Measurements from ENCODE around the gene F12. TPM values are rescaled to one million over a fixed set of nuclear protein-coding genes. Genes with fewer than 3 reads are reported as not detected.

Gene F12
- total RNA-seq, 2 donors from 2014 or later = 0.43 TPM; not detected in 1

- Histone ChIP-seq H3K36me3 (no peaks in the 10 kb centered on the region), H3K4me3 (no peak overlapping the region), H3K27me3 (peaks cover 0 to 4% of the 10 kb centered on the region in 2 donors), H3K27ac (no peak overlapping the region), H3K4me1 (no peaks in the 10 kb centered on the region), H3K9me3 (no peaks in the 10 kb centered on the region)
- no peak for TF ChIP-seq CTCF (IDR thresholded peaks at IDR 0.05)
- no peak for DNase-seq (ENCODE audit: low spot score)
These were observed 16.1 kb downstream of the F12 start for GRCh38 chr5:177393206-177393765.

- Histone ChIP-seq H3K4me1 (no peaks in the 10 kb centered on the region), H3K9me3 (no peaks in the 10 kb centered on the region), H3K36me3 (no peaks in the 10 kb centered on the region), H3K27me3 (peaks cover 0 to 4% of the 10 kb centered on the region in 2 donors), H3K4me3 (no peak overlapping the region), H3K27ac (no peak overlapping the region)
- DNase-seq (ENCODE audit: low spot score) = no peak
- no peak for TF ChIP-seq CTCF (IDR thresholded peaks at IDR 0.05)
These were observed 16.6 kb downstream of the F12 start for GRCh38 chr5:177392765-177393164.

- H3K27me3 ChIP-seq = peaks cover 0 to 4% of the 10 kb centered on the region in 2 donors
- H3K9me3 ChIP-seq = no peaks in the 10 kb centered on the region
- TF ChIP-seq CTCF (IDR thresholded peaks at IDR 0.05) = peak; percentile 98 to 99
- H3K4me1 ChIP-seq = no peaks in the 10 kb centered on the region
- no peak overlapping the region for H3K27ac ChIP-seq
- no peak overlapping the region for H3K4me3 ChIP-seq
- peak; percentile 86 for DNase-seq (ENCODE audit: low spot score)
- H3K36me3 ChIP-seq = no peaks in the 10 kb centered on the region
These were observed 18.7 kb downstream of the F12 start for GRCh38 chr5:177390363-177391300.

- Histone ChIP-seq H3K4me1 (no peaks in the 10 kb centered on the region), H3K27ac (no peak overlapping the region), H3K4me3 (no peak overlapping the region), H3K36me3 (no peaks in the 10 kb centered on the region), H3K9me3 (no peaks in the 10 kb centered on the region), H3K27me3 (peaks cover 0 to 4% of the 10 kb centered on the region in 2 donors)
- TF ChIP-seq CTCF (IDR thresholded peaks at IDR 0.05) = no peak
- DNase-seq (ENCODE audit: low spot score) = peak; percentile 66
These were observed 19.9 kb downstream of the F12 start for GRCh38 chr5:177389241-177390169.

GRCh38 chr5:177388521-177389052, 20.8 kb downstream of the F12 start:
- Histone ChIP-seq H3K27ac (no peak overlapping the region), H3K4me3 (no peak overlapping the region), H3K27me3 (peaks cover 0 to 4% of the 10 kb centered on the region in 2 donors), H3K36me3 (no peaks in the 10 kb centered on the region), H3K4me1 (no peaks in the 10 kb centered on the region), H3K9me3 (no peaks in the 10 kb centered on the region)
- TF ChIP-seq CTCF (IDR thresholded peaks at IDR 0.05) = no peak
- DNase-seq (ENCODE audit: low spot score) = no peak
